ENCODE data around the gene TMEM39B.
A peak's percentile ranks its signal among the peaks of the same experiment; 100 is the strongest.
"Not testable (repeated sequence)": the region's sequence is repeated elsewhere in the genome, so short reads cannot be mapped to it uniquely, and the experiment has no call there.

TMEM39B gene

DNA sequence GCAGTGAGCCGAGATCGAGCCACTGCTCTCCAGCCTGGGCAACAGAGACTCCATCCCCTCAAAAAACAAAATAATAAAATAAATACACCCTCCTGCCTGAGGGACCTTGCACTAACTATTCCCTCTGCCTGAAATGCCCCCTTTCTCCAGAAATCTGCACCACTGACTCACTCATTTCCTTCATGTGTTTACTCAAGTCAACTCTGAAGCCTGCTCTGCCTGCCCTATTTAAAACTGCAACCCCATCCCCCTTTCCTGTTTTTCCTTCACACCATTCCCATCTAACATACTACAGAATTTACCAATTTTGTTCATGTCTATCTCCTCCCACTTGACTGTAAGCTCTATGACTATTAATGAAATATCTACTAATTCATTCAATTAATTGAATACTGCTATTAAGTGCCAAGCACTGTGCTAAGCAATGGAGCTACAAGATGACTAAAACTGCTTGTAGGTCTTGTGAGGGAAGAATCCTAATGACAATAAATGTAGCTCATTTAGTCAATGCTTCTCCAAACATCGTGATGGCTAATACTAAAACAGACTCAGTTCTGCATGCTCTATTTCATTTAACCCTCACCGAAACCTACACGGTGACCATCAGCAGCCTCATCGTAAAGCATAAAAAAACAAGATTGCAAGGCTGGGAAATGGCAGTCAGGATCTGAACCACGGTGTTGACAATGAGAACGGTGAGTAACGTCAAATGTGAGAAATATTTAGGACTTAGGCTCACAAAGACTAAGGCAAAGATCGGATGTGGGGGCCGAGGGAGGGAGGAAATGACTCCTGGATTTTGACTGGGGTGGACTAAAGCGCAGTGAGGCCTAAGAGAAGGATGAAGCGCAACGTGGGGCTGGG is 749 bp upstream of the TMEM39B start:
- peak in 2 of 3 experiments; percentile 37 to 72 for DNase-seq

- DNase-seq: peak in 1 of 3 experiments; percentile 87
These were observed 825 bp downstream of the TMEM39B start for GRCh38 chr1:32073299-32074229.

- no peak for DNase-seq
These were observed 2.1 kb downstream of the TMEM39B start for GRCh38 chr1:32074841-32075240.

- no peak for DNase-seq
These were observed 4.7 kb downstream of the TMEM39B start for GRCh38 chr1:32077451-32077850.

DNA sequence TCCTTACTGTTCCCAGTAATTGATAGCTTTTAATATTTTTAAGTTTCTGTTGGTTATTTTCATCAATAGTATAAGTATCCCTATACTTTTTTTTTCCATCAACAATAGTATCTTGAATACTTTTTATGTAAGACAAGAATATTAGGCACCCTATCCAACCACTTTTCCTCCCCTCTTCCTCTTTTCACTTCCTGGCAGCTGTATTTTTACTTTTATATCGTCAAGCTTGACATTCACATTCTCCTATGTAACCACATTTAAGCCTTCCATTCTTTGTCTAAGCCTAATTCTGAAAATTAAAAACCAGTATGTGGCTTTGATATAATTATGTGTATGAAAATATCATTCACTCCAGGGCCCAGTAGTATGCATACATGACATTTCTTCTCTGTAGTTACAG is 9.3 kb downstream of the TMEM39B start:
- DNase-seq: no peak

- not testable (repeated sequence) for DNase-seq
These were observed 13.6 kb downstream of the TMEM39B start for GRCh38 chr1:32086381-32086780.

- DNase-seq: no peak
These were observed 18.4 kb downstream of the TMEM39B start for GRCh38 chr1:32091176-32091575.

GRCh38 chr1:32091591-32091990 is 18.9 kb downstream of the TMEM39B start:
- DNase-seq: no peak

GRCh38 chr1:32094746-32095521 is 22.2 kb downstream of the TMEM39B start:
- DNase-seq: no peak

DNA sequence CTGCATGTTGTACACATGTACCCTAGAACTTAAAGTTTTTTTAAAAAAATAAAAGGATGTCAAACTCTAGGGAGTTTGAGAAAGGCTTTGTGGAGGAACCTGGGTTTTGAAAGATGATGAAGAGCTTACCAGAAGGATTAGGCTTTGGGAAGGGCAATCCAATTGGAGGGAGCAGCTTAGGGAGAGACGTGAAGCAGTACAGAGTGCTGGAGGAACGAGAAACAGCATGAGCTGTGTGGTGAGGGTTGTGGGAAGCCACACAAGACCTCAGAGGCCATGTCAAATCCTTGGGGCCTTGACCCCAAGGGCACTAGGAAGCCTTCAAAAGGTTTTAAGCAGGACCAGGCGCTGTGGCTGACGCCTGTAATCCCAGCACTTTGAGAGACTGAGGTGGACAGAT is 26.7 kb downstream of the TMEM39B start:
- DNase-seq: no peak

DNA sequence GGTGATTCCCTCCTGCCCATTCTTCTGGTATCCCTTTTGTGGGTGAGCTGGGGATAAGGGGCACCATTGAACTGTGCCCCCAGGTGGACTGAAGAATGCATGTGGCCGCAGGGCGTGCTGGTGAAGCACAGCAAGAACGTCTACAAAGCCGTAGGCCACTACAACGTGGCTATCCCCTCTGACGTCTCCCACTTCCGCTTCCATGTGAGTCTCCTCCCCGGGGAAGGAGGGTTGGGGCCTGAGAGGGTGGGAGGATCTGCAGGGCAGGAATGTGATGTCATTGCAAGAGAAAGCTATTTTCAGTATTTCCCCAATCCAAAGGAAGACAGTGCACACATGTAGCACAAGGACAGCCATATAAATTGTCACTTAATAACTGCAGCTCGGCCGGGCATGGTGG is 27.6 kb downstream of the TMEM39B start:
- DNase-seq: no peak

GRCh38 chr1:32100807-32101708 is 28.3 kb downstream of the TMEM39B start:
- DNase-seq: no peak

- no peak for DNase-seq
These were observed 31.4 kb downstream of the TMEM39B start for GRCh38 chr1:32104127-32104526.

DNA sequence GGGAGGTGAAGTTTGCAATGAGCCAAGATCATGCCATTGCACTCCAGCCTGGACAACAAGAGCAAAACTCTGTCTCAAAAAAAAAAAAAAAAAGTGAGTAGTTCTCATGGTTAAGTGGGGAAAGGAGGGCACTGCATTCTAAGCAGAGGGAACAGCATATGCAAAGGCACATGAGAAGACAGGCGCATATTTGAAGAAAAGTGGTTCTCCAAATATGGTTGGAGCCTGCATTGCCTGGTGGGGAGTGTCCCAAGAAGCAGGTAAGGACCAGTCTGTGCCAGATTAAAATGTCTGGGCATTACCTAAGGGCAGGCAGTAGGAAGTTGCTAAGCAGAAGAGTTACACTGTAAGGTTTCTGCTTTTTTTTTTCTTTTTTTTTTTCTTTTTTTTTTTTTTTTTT is 32.6 kb downstream of the TMEM39B start:
- no peak for DNase-seq

GRCh38 chr1:32106663-32107275 is 34.0 kb downstream of the TMEM39B start:
- DNase-seq: no peak

- DNase-seq: peak; percentile 93 to 97 (median 94)
These were observed 35.3 kb downstream of the TMEM39B start, which contains the start of gene KPNA6 for GRCh38 chr1:32107742-32108661. TSS of gene KPNA6 (plus strand) at chr1:32108056. CDS start at chr1:32108131, 75 bp downstream.

- no peak for DNase-seq
These were observed 38.4 kb downstream of the TMEM39B start for GRCh38 chr1:32111040-32111623.

DNA sequence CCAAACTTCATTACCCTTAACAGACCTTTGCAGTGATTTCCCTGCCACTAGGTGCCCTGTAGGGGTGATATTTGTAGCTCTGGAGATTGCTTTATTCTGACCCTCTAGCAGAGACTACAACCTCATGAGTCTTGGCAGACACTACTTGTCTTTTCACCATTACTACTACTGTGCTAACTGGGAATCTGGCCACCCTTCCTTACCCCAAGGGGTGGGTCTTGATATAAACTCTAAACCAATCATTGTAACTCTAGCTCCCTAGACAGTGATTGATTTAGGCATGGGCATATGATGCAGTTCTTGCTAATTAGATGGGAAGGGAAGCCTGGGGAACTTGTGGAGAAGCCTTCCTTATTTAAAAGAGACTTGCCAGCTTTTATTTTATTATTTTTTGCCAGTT is 39.0 kb downstream of the TMEM39B start:
- no peak for DNase-seq

DNA sequence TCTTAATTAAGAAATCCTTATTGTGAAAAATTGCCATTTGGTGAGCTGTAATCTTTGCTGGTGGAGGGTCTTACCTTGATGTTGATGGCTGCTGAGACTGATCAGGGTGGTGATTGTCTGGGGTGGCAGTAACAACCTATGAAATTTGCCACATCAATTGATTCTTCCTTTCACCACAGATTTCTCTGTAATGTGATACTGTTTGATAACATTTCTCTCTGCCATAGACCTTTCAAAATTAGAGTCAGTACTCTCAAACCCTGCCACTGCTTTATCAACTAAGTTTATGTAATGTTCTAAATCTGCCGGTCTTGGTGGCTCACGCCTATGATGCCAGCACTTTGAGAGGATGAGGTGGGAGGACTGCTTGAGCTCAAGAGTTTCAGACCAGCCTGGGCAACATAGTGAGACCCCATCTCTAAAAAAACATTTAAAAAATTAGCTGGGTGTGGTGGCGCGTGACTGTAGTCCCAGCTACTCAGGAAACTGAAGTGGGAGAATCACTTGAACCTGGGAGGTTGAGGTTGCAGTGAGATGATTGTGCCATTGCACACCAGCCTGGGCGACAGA is 40.2 kb downstream of the TMEM39B start:
- no peak for DNase-seq
